Skeletal muscle cell (primary cell): ENCODE measurements around the gene HYAL3.
"Not testable (repeated sequence)": the region's sequence is repeated elsewhere in the genome, so short reads cannot be mapped to it uniquely, and the experiment has no call there.

Source experiments
- DNase-seq: peaks from one replicate; pipeline ENCODE4 v3.0.0-alpha.2; 2010; ENCODE audit warnings: low read depth
- H3K4me3 ChIP-seq: 2 replicates; pipeline ENCODE4 v1.5.1; 2011; ENCODE audit warnings: low read depth, mild to moderate bottlenecking, control low read depth, low read length, moderate library complexity

HYAL3 gene

GRCh38 chr3:50275141-50275995 lies 23.8 kb downstream of the HYAL3 start:
- no peak for DNase-seq
- H3K4me3 ChIP-seq = no peak overlapping the region

- DNase-seq = no peak
- H3K4me3 ChIP-seq = no peak overlapping the region
Observed at GRCh38 chr3:50274371-50275104, 24.7 kb downstream of the HYAL3 start.

- no peak for DNase-seq
- no peak overlapping the region for H3K4me3 ChIP-seq
Observed at GRCh38 chr3:50273689-50274065, 25.5 kb downstream of the HYAL3 start.

- no peak for DNase-seq
Observed at GRCh38 chr3:50272911-50273688, 26.1 kb downstream of the HYAL3 start.

GRCh38 chr3:50272538-50272910 lies 26.7 kb downstream of the HYAL3 start:
- H3K4me3 ChIP-seq, DNase-seq: not testable (repeated sequence)

More at GRCh38 chr3:50272911-50273688, 26.1 kb downstream of the HYAL3 start:
- peak overlapping the region; percentile 27 for H3K4me3 ChIP-seq

- H3K4me3 ChIP-seq = no peak overlapping the region
- DNase-seq = no peak
Observed at GRCh38 chr3:50271314-50271936, 27.8 kb downstream of the HYAL3 start.

- no peak for DNase-seq
- no peak overlapping the region for H3K4me3 ChIP-seq
Observed at GRCh38 chr3:50270422-50271224, 28.6 kb downstream of the HYAL3 start.

GRCh38 chr3:50269977-50270413 lies 29.2 kb downstream of the HYAL3 start:
- H3K4me3 ChIP-seq = no peak overlapping the region
- DNase-seq = no peak

- H3K4me3 ChIP-seq = no peak overlapping the region
- DNase-seq = no peak
Observed at GRCh38 chr3:50269460-50269859, 29.7 kb downstream of the HYAL3 start.

- peak within 1 kb of the TSS; percentile 53 for H3K4me3 ChIP-seq
- DNase-seq = no peak
Observed at GRCh38 chr3:50268703-50269451, 30.3 kb downstream of the HYAL3 start, which contains the start of gene SEMA3B. Gene SEMA3B (plus strand): TSS chr3:50269147. CDS start chr3:50269241, 94 bp downstream.

- no peak overlapping the region for H3K4me3 ChIP-seq
- DNase-seq = no peak
Observed at GRCh38 chr3:50268276-50268675, 30.9 kb downstream of the HYAL3 start.

- peak overlapping the region; percentile 53 for H3K4me3 ChIP-seq
- DNase-seq = no peak
Observed at GRCh38 chr3:50267280-50267913, 31.8 kb downstream of the HYAL3 start.

GRCh38 chr3:50266836-50267235 lies 32.4 kb downstream of the HYAL3 start:
- no peak for DNase-seq
- peak overlapping the region; percentile 53 for H3K4me3 ChIP-seq

- H3K4me3 ChIP-seq = no peak overlapping the region
- no peak for DNase-seq
Observed at GRCh38 chr3:50266017-50266416, 33.2 kb downstream of the HYAL3 start.

GRCh38 chr3:50265571-50265970 lies 33.6 kb downstream of the HYAL3 start:
- no peak for DNase-seq
- H3K4me3 ChIP-seq = no peak overlapping the region

- no peak overlapping the region for H3K4me3 ChIP-seq
- no peak for DNase-seq
Observed at GRCh38 chr3:50264964-50265485, 34.2 kb downstream of the HYAL3 start.

GRCh38 chr3:50264383-50264963 lies 34.7 kb downstream of the HYAL3 start:
- no peak overlapping the region for H3K4me3 ChIP-seq
- peak; percentile 79 for DNase-seq
